GM12891 (cell line): ENCODE results near the gene SNAPC2.

ENCODE experiments used
- DNase-seq: peaks from one replicate; pipeline ENCODE4 v3.0.0; 2011; ENCODE audit warnings: low spot score; ENCODE audit not compliant: insufficient read length
- FAIRE-seq: peaks from 2 replicates; lab custom pipeline; 2011; peaks lifted over from hg19 to GRCh38; lab: Jason Lieb, UNC
- PAX5 ChIP-seq: IDR thresholded peaks from 2 replicates; pipeline ENCODE4 v1.6.1; 2011; ENCODE audit warnings: low read length, moderate library complexity, mild to moderate bottlenecking; ENCODE audit not compliant: insufficient read depth, severe bottlenecking
- POLR2A ChIP-seq: IDR thresholded peaks from 2 replicates; pipeline ENCODE4 v1.6.1; 2011; ENCODE audit warnings: low read depth, low read length, control low read depth
- POLR2AphosphoS5 ChIP-seq: IDR thresholded peaks from 2 replicates; pipeline ENCODE4 v1.6.1; 2011; ENCODE audit warnings: low read depth, low read length, control low read depth
- POU2F2 ChIP-seq: IDR thresholded peaks from 2 replicates; pipeline ENCODE4 v1.6.1; 2011; ENCODE audit warnings: low read depth, mild to moderate bottlenecking, control low read depth, low read length, moderate library complexity
- SPI1 ChIP-seq: IDR thresholded peaks from 2 replicates; pipeline ENCODE4 v1.6.1; 2011; ENCODE audit warnings: low read depth, low read length, control low read depth
- TAF1 ChIP-seq: IDR thresholded peaks from 2 replicates; pipeline ENCODE4 v1.6.1; 2011; ENCODE audit warnings: low read depth, low read length, control low read depth

The SNAPC2 gene

GRCh38 chr19:7903244-7904073 lies 16.7 kb upstream of the SNAPC2 start, which contains the start of gene MAP2K7:
Gene MAP2K7 (plus strand): TSS chr19:7903877. CDS start chr19:7903945, 68 bp downstream.
- TF ChIP-seq POLR2A (peak; percentile 79), TAF1 (peak; percentile 64), PAX5 (peak; percentile 17), POLR2AphosphoS5 (peak; percentile 71; the same call in 1 of the 2 replicates), POU2F2 (no peak), SPI1 (no peak)
- FAIRE-seq: peak; percentile 100
- DNase-seq: peak; percentile 99

- 0 out of 2 replicates have a peak, but pooled peaks have one; percentile 3 for TF ChIP-seq TAF1
- 0 out of 2 replicates have a peak, but pooled peaks have one; percentile 10 for TF ChIP-seq POLR2A
- TF ChIP-seq POLR2AphosphoS5: no peak
- FAIRE-seq (peak; percentile 58), DNase-seq (peak; percentile 79)
Observed at GRCh38 chr19:7904074-7905020, 15.8 kb upstream of the SNAPC2 start.

- DNase-seq (no peak), FAIRE-seq (no peak)
- TF ChIP-seq TAF1 (no peak), POLR2AphosphoS5 (no peak), POLR2A (no peak)
Observed at GRCh38 chr19:7905268-7905667, 14.9 kb upstream of the SNAPC2 start.

DNA sequence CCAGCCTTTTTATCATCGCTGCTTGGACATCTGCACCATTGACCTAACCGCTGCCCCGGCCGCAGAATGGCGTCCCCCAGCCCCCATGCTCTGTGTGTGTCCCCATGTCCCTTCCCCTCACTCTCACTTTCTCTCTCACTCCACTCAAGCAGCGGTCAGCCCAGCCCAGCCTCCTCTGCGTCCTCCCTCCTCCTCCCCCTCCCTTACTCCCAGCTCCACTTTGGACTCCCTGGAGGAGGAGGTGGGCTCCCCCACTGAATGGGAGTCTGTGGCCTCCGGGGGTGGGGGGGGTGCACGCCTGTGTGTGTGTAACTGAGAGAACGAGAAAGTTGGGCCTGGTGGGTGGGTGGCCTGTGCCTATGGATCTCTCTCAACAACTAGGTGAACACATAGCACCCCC lies 14.3 kb upstream of the SNAPC2 start:
- no peak for FAIRE-seq
- DNase-seq: no peak
- TF ChIP-seq POU2F2: no peak
- no peak for TF ChIP-seq POLR2A
- TF ChIP-seq SPI1: no peak
- no peak for TF ChIP-seq POLR2AphosphoS5
- TF ChIP-seq TAF1: no peak
- TF ChIP-seq PAX5: no peak

GRCh38 chr19:7907122-7907521 lies 13.0 kb upstream of the SNAPC2 start:
- DNase-seq (no peak), FAIRE-seq (no peak)
- TF ChIP-seq PAX5 (no peak), SPI1 (no peak), TAF1 (no peak), POLR2AphosphoS5 (peak; percentile 44; the same call in 1 of the 2 replicates)

GRCh38 chr19:7907544-7907943 lies 12.6 kb upstream of the SNAPC2 start:
- TF ChIP-seq POLR2AphosphoS5 (no peak), POLR2A (no peak), TAF1 (no peak), PAX5 (no peak), POU2F2 (no peak), SPI1 (no peak)
- no peak for FAIRE-seq
- no peak for DNase-seq

GRCh38 chr19:7908078-7908699 lies 11.9 kb upstream of the SNAPC2 start:
- no peak for DNase-seq
- TF ChIP-seq POLR2AphosphoS5: no peak
- TF ChIP-seq POLR2A: no peak
- TF ChIP-seq PAX5: no peak
- no peak for TF ChIP-seq SPI1
- TF ChIP-seq TAF1: no peak
- no peak for TF ChIP-seq POU2F2
- no peak for FAIRE-seq

- FAIRE-seq (no peak), DNase-seq (no peak)
- TF ChIP-seq TAF1 (no peak), POU2F2 (no peak), POLR2A (no peak), PAX5 (no peak), SPI1 (no peak), POLR2AphosphoS5 (no peak)
Observed at GRCh38 chr19:7908742-7909461, 11.2 kb upstream of the SNAPC2 start.
